NT2/D1 (cell line): ENCODE measurements around the gene TLE1.

Experiments used
- SUZ12 ChIP-seq: IDR thresholded peaks from 2 replicates; pipeline ENCODE4 v1.6.1; 2011; ENCODE audit not compliant: insufficient read length, insufficient read depth; ENCODE audit errors: extremely low read depth
- YY1 ChIP-seq: IDR thresholded peaks from 2 replicates; pipeline ENCODE4 v1.6.1; 2011; ENCODE audit not compliant: insufficient read length, insufficient read depth
- ZNF274 ChIP-seq: IDR thresholded peaks from 2 replicates; pipeline ENCODE4 v1.6.1; 2011; ENCODE audit warnings: mild to moderate bottlenecking, low read depth, low read length

DNA sequence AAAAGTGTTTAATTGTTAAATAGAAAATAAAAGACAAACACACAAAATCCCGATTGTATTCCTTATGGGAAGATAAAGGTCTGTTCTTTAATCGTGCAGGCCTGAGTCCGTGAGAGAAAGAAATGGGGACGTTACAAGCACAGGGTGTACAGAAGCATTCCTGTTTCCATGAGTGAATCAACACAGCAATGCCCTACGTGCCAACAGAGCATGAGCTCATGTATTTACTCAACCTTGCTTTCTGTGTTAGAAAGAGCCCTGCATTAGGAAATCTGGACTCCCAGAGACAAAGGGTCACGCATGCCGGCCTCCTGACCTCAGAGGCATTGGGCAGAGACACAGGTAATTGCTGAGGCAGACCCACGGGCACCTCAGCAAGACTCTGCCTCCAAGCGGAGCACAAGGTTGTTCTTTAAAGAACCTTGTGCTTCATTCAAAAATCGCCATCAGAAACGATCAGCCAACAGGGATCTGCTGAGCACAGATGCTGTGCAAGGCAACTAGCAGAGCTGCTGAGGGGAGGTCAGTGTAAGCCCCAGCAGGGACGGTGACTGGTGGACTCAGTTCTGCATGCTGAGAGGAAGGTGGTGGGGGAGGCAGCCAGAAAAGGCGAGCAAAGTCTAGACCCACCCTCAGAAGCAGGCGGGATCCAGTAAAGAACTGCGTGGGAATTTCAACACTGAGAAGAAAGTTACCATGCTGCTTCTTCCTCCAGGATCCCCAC lies 101.0 kb downstream of the TLE1 start:
- no peak for TF ChIP-seq YY1
- no peak for TF ChIP-seq SUZ12
- TF ChIP-seq ZNF274, result no peak
